ENCODE results near the gene RASGRF2.

The RASGRF2 gene

GRCh38 chr5:81234299-81234698 is 274.1 kb downstream of the RASGRF2 start:
- no peak for TF ChIP-seq ZBTB7A (IDR thresholded peaks at IDR 0.05; ENCODE audit: low read depth)
- TF ChIP-seq RAD21 (IDR thresholded peaks at IDR 0.05; ENCODE audit: low read depth), result no peak
- no peak for TF ChIP-seq TAF1 (IDR thresholded peaks at IDR 0.05; ENCODE audit: low read depth)
- no peak for TF ChIP-seq TEAD4 (IDR thresholded peaks at IDR 0.05)
- no peak for TF ChIP-seq FOXM1 (IDR thresholded peaks at IDR 0.05; ENCODE audit: borderline replicate concordance, low read depth)
- TF ChIP-seq YY1 (IDR thresholded peaks at IDR 0.05; ENCODE audit: low read depth), result no peak
- no peak for TF ChIP-seq EGR1 (IDR thresholded peaks at IDR 0.05)
- no peak for TF ChIP-seq MAX (IDR thresholded peaks at IDR 0.05)
- no peak for TF ChIP-seq REST (IDR thresholded peaks at IDR 0.05; ENCODE audit: low read depth)
- no peak for TF ChIP-seq EP300 (IDR thresholded peaks at IDR 0.05; ENCODE audit: borderline replicate concordance)
- TF ChIP-seq CEBPB (IDR thresholded peaks at IDR 0.05), result no peak
- no peak for TF ChIP-seq NFIC (IDR thresholded peaks at IDR 0.05)
- TF ChIP-seq CREB1 (IDR thresholded peaks at IDR 0.05; ENCODE audit: low read depth), result no peak
- TF ChIP-seq TCF12 (IDR thresholded peaks at IDR 0.05; ENCODE audit: low read depth), result no peak
- TF ChIP-seq USF1 (IDR thresholded peaks at IDR 0.05), result no peak

- no peak for TF ChIP-seq TEAD4 (IDR thresholded peaks at IDR 0.05)
- TF ChIP-seq EGR1 (IDR thresholded peaks at IDR 0.05), result no peak
- no peak for TF ChIP-seq ZBTB7A (IDR thresholded peaks at IDR 0.05; ENCODE audit: low read depth)
- no peak for TF ChIP-seq YY1 (IDR thresholded peaks at IDR 0.05; ENCODE audit: low read depth)
- TF ChIP-seq NFIC (IDR thresholded peaks at IDR 0.05), result no peak
- TF ChIP-seq RAD21 (IDR thresholded peaks at IDR 0.05; ENCODE audit: low read depth), result no peak
- TF ChIP-seq EP300 (IDR thresholded peaks at IDR 0.05; ENCODE audit: borderline replicate concordance), result no peak
- no peak for TF ChIP-seq TCF12 (IDR thresholded peaks at IDR 0.05; ENCODE audit: low read depth)
- TF ChIP-seq CREB1 (IDR thresholded peaks at IDR 0.05; ENCODE audit: low read depth), result no peak
- no peak for TF ChIP-seq MAX (IDR thresholded peaks at IDR 0.05)
- no peak for TF ChIP-seq REST (IDR thresholded peaks at IDR 0.05; ENCODE audit: low read depth)
- no peak for TF ChIP-seq CEBPB (IDR thresholded peaks at IDR 0.05)
- TF ChIP-seq TAF1 (IDR thresholded peaks at IDR 0.05; ENCODE audit: low read depth), result no peak
- TF ChIP-seq USF1 (IDR thresholded peaks at IDR 0.05), result no peak
Observed at GRCh38 chr5:81234801-81235200, 274.6 kb downstream of the RASGRF2 start.

GRCh38 chr5:81235287-81236072 is 275.3 kb downstream of the RASGRF2 start:
- TF ChIP-seq NFIC (IDR thresholded peaks at IDR 0.05) (no peak), YY1 (IDR thresholded peaks at IDR 0.05; ENCODE audit: low read depth) (no peak), FOXM1 (IDR thresholded peaks at IDR 0.05; ENCODE audit: borderline replicate concordance, low read depth) (no peak), MAX (IDR thresholded peaks at IDR 0.05) (no peak), EGR1 (IDR thresholded peaks at IDR 0.05) (no peak), CEBPB (IDR thresholded peaks at IDR 0.05) (no peak), USF1 (IDR thresholded peaks at IDR 0.05) (no peak), EP300 (IDR thresholded peaks at IDR 0.05; ENCODE audit: borderline replicate concordance) (no peak), RAD21 (IDR thresholded peaks at IDR 0.05; ENCODE audit: low read depth) (no peak), ZBTB7A (IDR thresholded peaks at IDR 0.05; ENCODE audit: low read depth) (no peak), TEAD4 (IDR thresholded peaks at IDR 0.05) (no peak), TAF1 (IDR thresholded peaks at IDR 0.05; ENCODE audit: low read depth) (no peak), CREB1 (IDR thresholded peaks at IDR 0.05; ENCODE audit: low read depth) (no peak), REST (IDR thresholded peaks at IDR 0.05; ENCODE audit: low read depth) (no peak), TCF12 (IDR thresholded peaks at IDR 0.05; ENCODE audit: low read depth) (no peak)

All from Ishikawa (cell line).